ENCODE results near the gene CRADD. TPM values are rescaled to one million over a fixed set of nuclear protein-coding genes. Genes with fewer than 3 reads are reported as not detected.

Gene CRADD
- total RNA-seq, 4 donors from 2014 or later: 16.1 to 43.3 (median 26.5) TPM

DNA sequence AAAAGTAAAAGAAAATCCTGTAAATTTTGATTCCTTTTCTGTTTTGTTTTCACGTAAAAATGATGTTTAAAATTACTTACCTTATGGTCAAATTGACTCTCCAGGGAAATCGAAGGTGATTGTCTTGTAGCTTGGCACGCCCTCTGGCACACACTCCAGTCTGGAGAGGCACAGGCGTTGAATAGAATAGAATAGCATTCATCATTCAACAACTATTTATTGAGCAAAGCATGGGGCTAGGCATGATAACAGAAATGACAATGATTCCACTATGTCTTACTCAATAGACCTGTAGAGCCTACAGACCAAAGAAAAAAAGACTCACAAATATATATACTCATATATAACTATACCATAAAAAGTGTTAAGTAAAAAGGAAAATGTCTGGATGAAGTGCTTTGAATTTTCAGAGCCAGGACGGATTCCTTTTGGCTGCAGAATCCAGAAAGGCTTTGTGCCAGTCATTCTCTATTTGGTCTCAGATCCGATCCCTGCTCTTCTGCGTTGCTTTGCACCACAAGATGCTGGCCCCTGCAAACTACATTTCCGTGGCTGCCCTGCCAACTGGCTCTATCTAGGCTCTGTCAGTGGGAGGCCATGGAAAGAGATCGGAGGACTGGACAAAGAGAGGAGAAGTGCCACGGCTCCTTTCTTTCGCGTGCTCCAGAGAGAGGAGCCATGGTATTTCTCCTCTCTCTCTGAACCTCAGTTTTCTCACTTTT lies 231.8 kb downstream of the CRADD start:
- no peak for TF ChIP-seq POLR2A (IDR thresholded peaks at IDR 0.05)
- intact Hi-C loops (cut with DNase I; ENCODE audit: low total_unique reads): no loop called here
- WGBS, 2 donors: 57% methylated on average over 12 of the region's 12 CpGs
- H3K4me3 ChIP-seq (ENCODE audit: low read depth, poor library complexity, severe bottlenecking): no peak overlapping the region
- no peak for DNase-seq (ENCODE audit: low spot score in 2 of 2)

DNA sequence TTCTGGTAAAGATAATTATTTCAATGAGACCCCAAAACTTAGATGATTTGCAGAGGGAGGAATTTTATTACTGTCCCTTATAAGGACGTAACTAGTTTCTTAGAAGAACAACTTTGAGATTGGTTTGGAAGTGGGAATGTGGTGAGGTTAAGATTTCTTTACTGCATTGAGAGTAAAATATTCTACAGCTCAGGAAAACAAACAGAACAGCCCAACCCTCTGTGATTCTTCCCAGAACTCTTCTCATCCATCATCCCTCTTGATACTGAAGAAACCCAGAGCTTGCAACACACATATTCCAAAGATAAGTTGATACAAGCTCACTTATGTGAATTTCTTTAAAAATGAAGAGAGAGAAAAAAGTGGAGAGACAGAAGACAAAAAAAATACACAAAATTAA lies 234.2 kb downstream of the CRADD start:
- DNase-seq (ENCODE audit: low spot score in 2 of 2): no peak
- TF ChIP-seq, protein P1, sequence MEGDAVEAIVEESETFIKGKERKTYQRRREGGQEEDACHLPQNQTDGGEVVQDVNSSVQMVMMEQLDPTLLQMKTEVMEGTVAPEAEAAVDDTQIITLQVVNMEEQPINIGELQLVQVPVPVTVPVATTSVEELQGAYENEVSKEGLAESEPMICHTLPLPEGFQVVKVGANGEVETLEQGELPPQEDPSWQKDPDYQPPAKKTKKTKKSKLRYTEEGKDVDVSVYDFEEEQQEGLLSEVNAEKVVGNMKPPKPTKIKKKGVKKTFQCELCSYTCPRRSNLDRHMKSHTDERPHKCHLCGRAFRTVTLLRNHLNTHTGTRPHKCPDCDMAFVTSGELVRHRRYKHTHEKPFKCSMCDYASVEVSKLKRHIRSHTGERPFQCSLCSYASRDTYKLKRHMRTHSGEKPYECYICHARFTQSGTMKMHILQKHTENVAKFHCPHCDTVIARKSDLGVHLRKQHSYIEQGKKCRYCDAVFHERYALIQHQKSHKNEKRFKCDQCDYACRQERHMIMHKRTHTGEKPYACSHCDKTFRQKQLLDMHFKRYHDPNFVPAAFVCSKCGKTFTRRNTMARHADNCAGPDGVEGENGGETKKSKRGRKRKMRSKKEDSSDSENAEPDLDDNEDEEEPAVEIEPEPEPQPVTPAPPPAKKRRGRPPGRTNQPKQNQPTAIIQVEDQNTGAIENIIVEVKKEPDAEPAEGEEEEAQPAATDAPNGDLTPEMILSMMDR (IDR thresholded peaks at IDR 0.05): no peak
- TF ChIP-seq POLR2A (IDR thresholded peaks at IDR 0.05): no peak
- intact Hi-C loops (cut with DNase I; ENCODE audit: low total_unique reads): no loop called here
- WGBS, 2 donors: 96 to 98% methylated on average over 1 of the region's 1 CpG
- no peak overlapping the region for H3K4me3 ChIP-seq (ENCODE audit: low read depth, poor library complexity, severe bottlenecking)

DNA sequence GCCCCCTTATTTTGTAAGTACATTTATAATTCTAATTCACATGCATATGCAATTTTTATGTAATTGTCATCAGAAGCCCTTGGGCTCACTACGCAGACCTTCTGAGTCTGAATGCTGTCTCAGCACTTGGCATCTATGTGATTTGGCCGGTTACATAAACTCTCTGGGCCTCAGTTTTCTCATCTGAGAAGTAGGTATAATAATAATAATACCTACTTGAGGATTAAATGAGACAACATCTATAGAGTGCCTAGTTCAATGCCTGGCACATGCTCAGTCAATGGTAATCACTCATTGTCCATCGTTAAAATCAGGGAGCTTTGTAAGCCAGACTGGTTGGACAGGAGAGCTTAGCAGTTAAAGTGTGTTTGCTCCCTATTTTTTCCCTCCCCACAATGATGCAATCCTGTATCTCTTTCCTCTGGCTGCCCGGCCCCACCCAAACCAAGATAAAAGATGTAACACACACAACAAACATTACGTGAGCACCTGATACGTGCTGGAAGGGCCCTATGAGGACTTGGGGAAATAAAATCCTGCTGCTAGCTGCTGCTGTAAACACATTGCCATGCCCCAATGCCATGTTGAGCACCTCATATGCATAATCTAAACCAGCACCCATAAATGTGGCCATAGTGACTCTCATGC lies 235.0 kb downstream of the CRADD start:
- intact Hi-C loops (cut with DNase I; ENCODE audit: low total_unique reads): no loop called here
- 79 to 81% methylated on average over 6 of the region's 6 CpGs for WGBS, 2 donors
- DNase-seq (ENCODE audit: low spot score in 2 of 2): no peak
- H3K4me3 ChIP-seq (ENCODE audit: low read depth, poor library complexity, severe bottlenecking): no peak overlapping the region
- TF ChIP-seq, protein P1 (IDR thresholded peaks at IDR 0.05): no peak
- no peak for TF ChIP-seq POLR2A (IDR thresholded peaks at IDR 0.05)

DNA sequence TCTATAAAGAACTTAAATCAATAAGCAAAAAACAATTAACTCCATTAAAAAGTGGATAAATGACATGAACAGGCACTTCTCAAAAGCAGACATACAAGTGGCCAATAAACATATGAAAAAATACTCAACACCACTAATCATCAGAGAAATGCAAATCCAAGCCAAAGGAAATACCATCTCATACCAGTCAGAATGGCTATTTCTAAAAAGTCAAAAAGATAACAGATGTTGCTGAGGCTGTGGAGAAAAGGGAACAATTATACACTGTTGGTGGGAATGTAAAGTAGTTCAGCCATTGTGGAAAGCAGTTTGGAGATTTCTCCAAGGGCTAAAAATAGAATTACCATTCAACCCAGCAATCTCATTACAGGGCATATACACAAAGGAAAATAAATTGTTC lies 236.7 kb downstream of the CRADD start:
- intact Hi-C loops (cut with DNase I; ENCODE audit: low total_unique reads): no loop called here
- TF ChIP-seq POLR2A (IDR thresholded peaks at IDR 0.05): no peak
- TF ChIP-seq, protein P1 (IDR thresholded peaks at IDR 0.05): no peak
- DNase-seq (ENCODE audit: low spot score in 2 of 2): no peak
- H3K4me3 ChIP-seq (ENCODE audit: low read depth, poor library complexity, severe bottlenecking): no peak overlapping the region

DNA sequence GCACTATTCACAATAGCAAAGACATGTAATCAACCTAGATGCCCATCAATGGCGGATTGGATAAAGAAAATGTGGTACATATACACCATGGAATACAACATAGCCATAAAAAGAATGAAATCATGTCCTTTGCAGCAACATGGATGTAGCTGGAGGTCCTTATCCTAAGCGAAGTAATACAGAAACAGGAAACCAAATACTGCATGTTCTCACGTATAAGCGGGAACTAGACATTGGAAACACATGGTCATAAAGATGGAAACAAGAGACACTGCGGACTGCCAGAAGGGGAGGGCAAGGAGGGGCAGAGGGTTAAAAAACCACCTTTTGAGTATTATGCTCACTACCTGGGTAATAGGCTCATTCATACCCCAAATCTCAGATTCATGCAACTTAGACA lies 237.1 kb downstream of the CRADD start:
- WGBS, 2 donors: 93 to 98% methylated on average over 5 of the region's 5 CpGs
- DNase-seq (ENCODE audit: low spot score in 2 of 2): no peak
- no peak overlapping the region for H3K4me3 ChIP-seq (ENCODE audit: low read depth, poor library complexity, severe bottlenecking)
- intact Hi-C loops (cut with DNase I; ENCODE audit: low total_unique reads): no loop called here
- TF ChIP-seq POLR2A (IDR thresholded peaks at IDR 0.05): no peak
- TF ChIP-seq, protein P1 (IDR thresholded peaks at IDR 0.05): no peak

DNA sequence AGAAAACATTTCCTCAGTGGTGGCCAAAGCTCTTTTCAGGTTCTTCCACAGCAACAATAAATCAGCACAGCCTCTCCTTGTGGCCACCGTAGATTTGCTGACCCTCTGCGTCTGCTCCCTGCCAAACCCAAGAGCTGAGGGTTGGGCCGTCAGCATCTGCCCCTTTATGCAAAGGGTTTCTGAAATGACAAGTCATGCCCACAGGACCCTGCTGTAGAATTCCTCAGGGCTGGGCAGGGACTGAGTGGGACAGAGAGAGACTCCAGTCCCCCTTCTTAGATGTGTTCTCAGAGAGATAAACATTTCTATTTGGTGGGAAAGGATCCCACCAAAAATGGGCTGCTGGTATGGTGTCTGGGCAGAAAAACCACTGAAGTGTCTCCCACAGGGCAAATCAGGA lies 238.2 kb downstream of the CRADD start:
- 95 to 96% methylated on average over 3 of the region's 3 CpGs for WGBS, 2 donors
- intact Hi-C loops (cut with DNase I; ENCODE audit: low total_unique reads): no loop called here
- H3K4me3 ChIP-seq (ENCODE audit: low read depth, poor library complexity, severe bottlenecking): no peak overlapping the region
- TF ChIP-seq POLR2A (IDR thresholded peaks at IDR 0.05): no peak
- TF ChIP-seq, protein P1 (IDR thresholded peaks at IDR 0.05): no peak
- no peak for DNase-seq (ENCODE audit: low spot score in 2 of 2)
